Spinal cord (tissue), 10 donors: ENCODE results near the gene AAK1. TPM values are rescaled to one million over a fixed set of nuclear protein-coding genes. Genes with fewer than 3 reads are reported as not detected.
A peak's percentile ranks its signal among the peaks of the same experiment; 100 is the strongest.

Experiments
- DNase-seq, 6 donors: peaks; one replicate each; pipeline versions ENCODE4 v3.0.0 to v3.0.0-alpha.2; 2013 to 2015; ENCODE audit warnings: low spot score in 6 of 6, low read depth in 4 of 6
- H3K27ac ChIP-seq: one replicate; pipeline ENCODE4 v1.5.1; 2013; ENCODE audit warnings: low read depth, low read length, control low read depth
- H3K27me3 ChIP-seq: one replicate; pipeline ENCODE4 v1.6.1; 2013; ENCODE audit warnings: low read length; ENCODE audit not compliant: control insufficient read depth, insufficient read depth
- H3K36me3 ChIP-seq: one replicate; pipeline ENCODE4 v1.6.1; 2013; ENCODE audit warnings: low read length; ENCODE audit not compliant: control insufficient read depth, insufficient read depth
- H3K4me1 ChIP-seq: one replicate; pipeline ENCODE4 v1.6.1; 2013; ENCODE audit warnings: low read length; ENCODE audit not compliant: control insufficient read depth, insufficient read depth
- H3K4me3 ChIP-seq: one replicate; pipeline ENCODE4 v1.5.1; 2013; ENCODE audit warnings: low read depth, low read length, control low read depth
- H3K9me3 ChIP-seq: one replicate; pipeline ENCODE4 v1.6.1; 2013; ENCODE audit warnings: low read length; ENCODE audit not compliant: control insufficient read depth, insufficient read depth
- WGBS: methylation state at CpG from one replicate; pipeline ENCODE4 v1.1.5; 2013; ENCODE audit warnings: missing lambda C conversion rate; ENCODE audit not compliant: insufficient coverage; 5-methylcytosine and 5-hydroxymethylcytosine counted together
- polyA plus RNA-seq, 2 donors: library from polyadenylated mRNA; unstranded; fragments of 120-200 nt; gene quantifications; one replicate each; pipeline ENCODE4 v1.2.1, GENCODE V29; 2013; ENCODE audit not compliant: insufficient read length in 2 of 2
- total RNA-seq, 2 donors: library from RNA; depleted of rRNA in 1 of 2; stranded (reverse); fragments of 120-200 nt in 1 of 2; fragments of >200 nt in 1 of 2; gene quantifications; one replicate each; pipeline versions ENCODE4 v1.2.3 to v1.2.4, GENCODE V29; 2013 to 2014
- donor health status: healthy.

AAK1 gene
- total and polyA plus RNA-seq, 4 donors: 38.0 to 55.4 (median 45.0) TPM

DNA sequence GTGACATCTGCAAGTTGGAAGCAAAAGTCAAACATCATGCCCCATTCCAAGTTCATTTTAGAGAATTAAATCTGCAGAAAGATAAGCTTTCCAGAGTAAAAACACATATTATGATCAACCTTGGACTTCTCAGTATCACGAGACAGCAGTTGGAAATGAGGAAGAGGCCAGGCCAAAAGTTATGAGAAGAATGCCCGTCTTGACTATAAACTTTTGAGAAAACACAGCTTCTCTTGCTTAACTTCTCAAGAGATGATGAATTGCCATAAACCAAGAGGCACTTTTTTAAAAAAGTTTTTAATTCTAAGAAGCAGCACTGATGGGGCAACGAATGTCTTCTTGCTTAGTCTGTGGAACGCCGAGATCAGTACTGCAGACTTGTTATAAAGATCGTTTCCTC, 153.7 kb downstream of the AAK1 start:
- no peak for DNase-seq
- WGBS: 100% methylated on average over 4 of the region's 6 CpGs
- Histone ChIP-seq H3K27me3 (no peaks in the 10 kb centered on the region), H3K4me3 (no peak overlapping the region), H3K27ac (no peak overlapping the region), H3K4me1 (peaks cover 16% of the 10 kb centered on the region), H3K36me3 (peaks cover 12% of the 10 kb centered on the region), H3K9me3 (no peaks in the 10 kb centered on the region)

DNA sequence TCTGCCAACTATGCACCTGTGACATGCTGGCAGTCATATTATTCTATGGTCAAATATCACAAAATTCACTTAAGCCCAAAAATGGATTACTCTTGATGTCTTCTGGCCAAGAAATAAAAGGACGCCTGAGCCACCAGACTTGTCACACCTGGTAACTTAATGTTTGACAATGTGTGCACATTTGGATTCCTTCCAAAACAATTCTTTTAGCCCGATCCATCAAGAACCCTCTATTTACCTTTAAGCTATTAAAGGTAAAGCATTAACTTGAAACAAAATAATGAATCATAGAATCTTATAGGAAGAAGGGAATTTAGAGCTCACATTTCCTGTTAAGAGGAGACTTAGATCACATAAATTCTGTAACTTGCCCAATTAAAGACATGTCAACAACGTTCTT, 159.8 kb downstream of the AAK1 start:
- peak in 1 of 6 donors; percentile 29 for DNase-seq
- Histone ChIP-seq H3K4me3 (no peak overlapping the region), H3K9me3 (no peaks in the 10 kb centered on the region), H3K27ac (no peak overlapping the region), H3K4me1 (no peaks in the 10 kb centered on the region), H3K36me3 (peaks cover 12% of the 10 kb centered on the region), H3K27me3 (no peaks in the 10 kb centered on the region)
- 100% methylated on average over 1 of the region's 3 CpGs for WGBS

DNA sequence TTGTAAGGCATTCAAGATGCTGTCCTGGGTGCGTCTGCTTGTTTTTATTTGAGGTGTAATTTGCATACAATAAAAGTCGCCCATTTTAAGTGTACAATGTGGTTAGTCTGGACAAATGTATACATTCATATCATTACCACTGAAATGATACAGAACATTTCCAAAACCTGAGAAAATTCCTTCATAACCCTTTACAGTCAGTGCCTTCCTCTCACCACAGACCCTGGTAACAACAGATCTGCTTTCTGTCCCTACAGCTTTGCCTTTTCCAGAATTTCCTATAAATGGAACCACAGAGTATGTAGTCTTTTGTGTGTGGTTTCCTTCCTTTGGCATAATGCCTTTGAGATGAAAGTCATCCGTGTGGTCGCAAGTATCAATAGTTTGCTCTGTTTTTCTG, 160.5 kb downstream of the AAK1 start:
- Histone ChIP-seq H3K27ac (no peak overlapping the region), H3K4me3 (no peak overlapping the region), H3K36me3 (peaks cover 11% of the 10 kb centered on the region), H3K27me3 (no peaks in the 10 kb centered on the region), H3K4me1 (no peaks in the 10 kb centered on the region), H3K9me3 (no peaks in the 10 kb centered on the region)
- WGBS: no CpG with 5 or more reads among the region's 4 CpGs
- no peak for DNase-seq

DNA sequence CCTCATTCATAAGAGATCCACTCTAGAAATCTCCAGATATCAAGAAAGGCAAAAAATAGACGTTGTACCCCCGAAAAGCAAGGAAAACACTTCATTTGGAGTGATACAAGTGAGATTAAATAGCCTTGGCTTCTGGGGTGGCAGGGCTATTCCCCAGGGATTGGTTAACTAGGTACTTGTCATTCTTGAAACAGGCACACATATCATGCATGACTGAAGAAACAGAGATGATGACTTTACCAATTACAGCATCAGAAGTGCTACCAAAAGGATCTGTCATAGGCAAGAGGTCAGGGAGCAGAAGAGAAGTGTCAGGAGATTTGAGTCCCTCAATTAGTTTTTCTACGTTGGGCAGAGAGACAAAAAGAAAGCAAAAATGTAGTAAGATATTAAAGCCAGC, 161.1 kb downstream of the AAK1 start:
- no peaks in the 10 kb centered on the region for H3K27me3 ChIP-seq
- WGBS: no CpG with 5 or more reads among the region's 3 CpGs
- H3K4me1 ChIP-seq: no peaks in the 10 kb centered on the region
- H3K36me3 ChIP-seq: peaks cover 7% of the 10 kb centered on the region
- H3K4me3 ChIP-seq: no peak overlapping the region
- no peaks in the 10 kb centered on the region for H3K9me3 ChIP-seq
- H3K27ac ChIP-seq: no peak overlapping the region
- DNase-seq: no peak

DNA sequence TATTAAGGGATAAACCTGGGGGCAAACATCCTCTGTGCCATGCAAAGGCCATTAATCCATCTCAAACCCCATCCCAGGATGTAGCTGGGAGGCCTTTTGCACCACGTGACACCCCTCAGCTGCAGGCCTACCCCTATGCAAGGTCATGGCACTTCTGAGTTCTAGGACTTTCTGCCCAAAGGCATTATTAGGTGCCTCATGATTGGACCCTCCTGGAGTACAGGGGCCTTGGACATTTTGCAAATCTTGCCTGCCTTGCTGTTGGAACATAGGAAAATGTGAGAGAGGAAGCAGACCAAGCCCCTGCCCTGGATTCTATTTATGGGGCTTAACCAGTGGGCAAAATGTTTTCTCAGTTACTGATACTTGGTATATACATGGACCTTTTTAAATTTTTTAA, 162.1 kb downstream of the AAK1 start:
- Histone ChIP-seq H3K4me3 (no peak overlapping the region), H3K27ac (no peak overlapping the region), H3K4me1 (no peaks in the 10 kb centered on the region), H3K9me3 (no peaks in the 10 kb centered on the region), H3K27me3 (no peaks in the 10 kb centered on the region), H3K36me3 (peaks cover 7% of the 10 kb centered on the region)
- 80% methylated on average over 1 of the region's 1 CpG for WGBS
- DNase-seq: no peak

DNA sequence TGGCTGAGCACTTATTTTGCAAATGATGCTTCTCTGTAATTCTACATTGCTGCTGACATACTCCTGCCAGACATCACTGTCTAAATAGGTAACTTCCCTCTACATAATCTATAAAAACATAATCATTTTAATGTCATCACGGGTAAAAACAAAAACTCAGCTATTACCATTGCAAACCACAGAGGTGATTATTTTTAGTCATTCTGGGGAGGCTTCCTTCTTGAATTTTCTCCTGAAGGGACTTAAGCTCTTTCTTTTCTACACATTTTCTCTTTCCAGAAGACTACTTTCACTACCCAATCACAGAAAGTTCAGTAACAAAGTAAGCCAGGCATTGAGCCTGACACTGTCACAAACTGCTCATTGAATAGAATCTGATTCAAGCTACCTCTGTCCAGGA, 165.9 kb downstream of the AAK1 start:
- WGBS: no CpG with 5 or more reads among the region's 1 CpG

DNA sequence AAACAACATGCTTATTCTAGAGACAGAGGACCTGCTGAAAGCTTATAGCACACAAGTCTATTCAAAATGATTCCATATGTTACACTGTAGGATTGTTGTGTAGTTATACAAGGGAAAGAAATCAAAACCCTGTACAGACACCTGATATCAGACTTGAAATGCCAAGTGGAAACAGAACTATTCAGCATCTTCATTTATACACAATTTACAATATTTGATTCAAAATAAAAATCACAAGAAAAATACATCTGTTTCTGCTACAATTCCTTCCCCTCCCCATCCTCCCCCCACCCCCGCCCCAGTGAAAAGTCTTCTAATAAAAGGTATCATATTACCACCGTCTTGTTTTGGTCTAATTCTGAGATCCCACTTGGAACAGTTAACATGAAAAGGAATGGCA, 168.9 kb downstream of the AAK1 start:
- H3K27me3 ChIP-seq: no peaks in the 10 kb centered on the region
- DNase-seq: no peak
- H3K27ac ChIP-seq: no peak overlapping the region
- no peak overlapping the region for H3K4me3 ChIP-seq
- H3K4me1 ChIP-seq: no peaks in the 10 kb centered on the region
- no peaks in the 10 kb centered on the region for H3K9me3 ChIP-seq
- no CpG with 5 or more reads among the region's 2 CpGs for WGBS
- H3K36me3 ChIP-seq: no peaks in the 10 kb centered on the region

More for the DNA sequence above, 165.9 kb downstream of the AAK1 start:
- Histone ChIP-seq H3K4me1 (no peaks in the 10 kb centered on the region), H3K4me3 (no peak overlapping the region), H3K9me3 (no peaks in the 10 kb centered on the region), H3K27ac (no peak overlapping the region), H3K27me3 (no peaks in the 10 kb centered on the region), H3K36me3 (peaks cover 3% of the 10 kb centered on the region)
- no peak for DNase-seq

DNA sequence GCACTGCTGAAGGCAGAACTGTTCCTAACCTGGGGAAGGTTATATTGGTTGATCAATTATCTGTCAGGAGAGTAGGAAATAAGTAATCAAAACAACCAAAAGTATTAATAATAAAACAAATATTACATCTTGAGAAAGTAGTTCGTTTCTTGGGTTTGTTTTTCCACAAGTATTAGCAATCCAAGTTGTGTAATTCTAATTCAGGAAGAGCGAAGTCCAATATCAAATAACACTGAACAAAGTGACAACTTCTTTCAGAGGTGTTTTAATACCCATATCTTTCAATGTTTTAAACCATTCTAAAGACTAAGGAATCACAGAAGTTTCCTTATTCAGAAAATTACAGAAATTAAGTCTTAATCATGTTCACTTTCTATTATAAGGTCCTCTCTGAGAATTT, 171.7 kb downstream of the AAK1 start:
- no CpG with 5 or more reads among the region's 2 CpGs for WGBS
- Histone ChIP-seq H3K4me1 (no peaks in the 10 kb centered on the region), H3K4me3 (no peak overlapping the region), H3K9me3 (no peaks in the 10 kb centered on the region), H3K27me3 (no peaks in the 10 kb centered on the region), H3K36me3 (no peaks in the 10 kb centered on the region), H3K27ac (no peak overlapping the region)
- no peak for DNase-seq

DNA sequence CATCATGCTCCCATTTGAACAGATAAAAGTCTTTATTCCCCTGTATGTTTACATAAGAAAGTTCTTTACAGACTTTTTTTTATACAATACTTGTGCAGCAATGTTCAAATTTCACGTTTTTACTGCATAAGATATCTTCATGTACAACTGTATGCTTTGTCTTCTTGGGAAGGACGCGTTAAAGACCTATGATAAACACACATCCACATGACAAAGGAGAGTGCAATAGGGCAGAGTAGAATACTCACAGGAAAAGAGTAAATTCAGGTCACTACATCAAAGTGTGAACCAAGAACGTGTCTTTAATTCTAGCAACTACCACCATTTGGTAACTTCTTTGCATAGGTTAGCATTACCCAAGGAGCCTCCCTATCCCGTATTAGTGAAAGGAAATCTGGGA, 172.6 kb downstream of the AAK1 start:
- Histone ChIP-seq H3K9me3 (no peaks in the 10 kb centered on the region), H3K4me1 (no peaks in the 10 kb centered on the region), H3K4me3 (no peak overlapping the region), H3K27me3 (no peaks in the 10 kb centered on the region), H3K27ac (no peak overlapping the region), H3K36me3 (peaks cover 5% of the 10 kb centered on the region)
- no peak for DNase-seq
- no CpG with 5 or more reads among the region's 5 CpGs for WGBS

DNA sequence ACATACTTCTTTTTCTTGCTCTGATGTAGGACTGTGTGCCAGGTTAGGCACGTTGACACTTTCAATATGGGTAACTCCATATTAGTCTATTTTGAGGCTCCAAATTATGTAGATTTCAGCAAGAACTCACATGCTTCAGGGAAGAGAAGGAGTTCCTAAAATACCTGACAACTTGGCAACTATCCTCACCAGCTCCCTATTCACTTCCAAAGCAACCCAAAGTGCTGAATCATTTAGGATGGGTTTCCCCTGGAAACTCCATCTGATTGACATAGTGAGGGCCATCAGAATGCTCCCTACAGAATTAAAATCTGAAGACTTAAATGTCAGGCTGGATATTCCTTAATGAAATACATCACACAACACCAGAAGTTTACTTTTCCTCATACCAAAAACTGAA, 173.8 kb downstream of the AAK1 start:
- WGBS: no CpG with 5 or more reads among the region's 1 CpG
- Histone ChIP-seq H3K27me3 (no peaks in the 10 kb centered on the region), H3K36me3 (peaks cover 12% of the 10 kb centered on the region), H3K9me3 (no peaks in the 10 kb centered on the region), H3K4me3 (no peak overlapping the region), H3K4me1 (no peaks in the 10 kb centered on the region), H3K27ac (no peak overlapping the region)
- no peak for DNase-seq
